Hindlimb muscle (tissue), 1 donor: ENCODE measurements around the gene C13orf46. TPM values are rescaled to one million over a fixed set of nuclear protein-coding genes. Genes with fewer than 3 reads are reported as not detected.

Experiments used
- DNase-seq: peaks from one replicate; pipeline ENCODE4 v3.0.0-alpha.2; 2013
- polyA plus RNA-seq: library from polyadenylated mRNA; unstranded; fragments of 120-200 nt; gene quantifications from one replicate; pipeline ENCODE4 v1.2.1, GENCODE V29; 2013; ENCODE audit not compliant: insufficient read length

Gene C13orf46
- polyA plus RNA-seq, 1 donor: 0.39 TPM

DNA sequence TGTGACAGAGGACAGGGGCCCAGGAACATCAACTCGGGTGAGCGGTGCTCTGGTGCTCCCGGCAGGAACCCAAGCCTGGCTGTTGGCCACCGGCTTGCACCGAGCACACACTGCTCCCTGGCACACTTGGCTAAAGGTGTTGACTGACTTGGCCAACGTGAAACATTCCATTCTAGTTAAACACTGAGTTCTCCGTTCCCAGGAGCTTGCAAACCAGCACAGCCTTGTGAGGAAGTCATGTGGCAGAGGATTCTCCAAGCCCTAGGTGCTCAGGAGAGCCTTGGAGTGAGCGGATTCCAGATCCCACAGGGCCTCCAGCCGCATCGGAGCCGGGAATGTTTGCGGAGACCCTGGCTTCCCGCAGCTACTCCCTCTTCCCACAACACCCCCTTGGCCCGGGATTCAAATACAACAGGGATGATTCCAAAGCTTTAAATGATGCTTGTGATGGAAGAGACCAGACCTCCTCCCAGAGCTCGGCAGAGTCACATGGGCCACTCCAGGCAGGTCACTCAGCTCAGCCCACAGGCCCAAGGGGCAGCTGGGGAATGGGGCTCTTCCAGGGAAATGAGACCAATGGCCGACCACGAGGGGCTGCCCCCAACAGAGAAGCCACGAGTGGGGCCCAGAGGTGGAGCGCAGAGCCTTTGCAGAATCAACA lies 2.9 kb downstream of the C13orf46 start:
- DNase-seq: no peak

GRCh38 chr13:113969973-113970611 lies 3.8 kb downstream of the C13orf46 start:
- DNase-seq: no peak

DNA sequence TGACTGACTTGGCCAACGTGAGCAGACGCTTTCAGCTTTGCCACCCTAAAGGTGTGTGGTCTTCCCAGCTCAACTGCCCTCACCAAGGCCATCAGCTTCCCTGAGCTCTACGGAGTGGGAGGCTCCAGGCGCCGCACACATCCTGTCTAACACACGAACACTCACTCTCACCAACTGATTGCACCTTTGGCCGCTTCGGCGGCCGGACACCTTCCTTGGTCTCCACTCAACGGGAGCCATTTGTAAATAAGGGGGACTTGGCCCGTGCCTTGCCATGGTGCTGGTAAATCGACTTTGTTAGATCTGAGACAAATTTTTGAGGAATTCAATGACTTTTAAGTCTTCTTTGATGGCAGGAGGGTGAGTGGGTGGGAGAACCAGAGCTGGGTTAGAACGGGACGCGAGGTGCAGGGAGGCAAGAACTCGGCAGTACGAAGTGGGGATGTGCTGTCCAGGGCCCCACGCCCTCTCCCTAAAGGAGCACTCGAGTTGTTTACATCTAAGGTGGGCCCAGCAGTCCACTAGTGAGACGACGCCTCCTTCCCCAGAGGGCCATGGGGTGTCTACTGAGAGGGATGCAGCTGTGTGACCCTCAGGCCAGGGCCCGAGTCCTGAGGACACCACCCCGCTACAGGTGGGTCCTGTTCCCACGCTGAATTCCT lies 4.4 kb downstream of the C13orf46 start:
- no peak for DNase-seq

- no peak for DNase-seq
Observed at GRCh38 chr13:113968463-113969310, 5.2 kb downstream of the C13orf46 start.

- no peak for DNase-seq
Observed at GRCh38 chr13:113967729-113968462, 6.0 kb downstream of the C13orf46 start.

- no peak for DNase-seq
Observed at GRCh38 chr13:113967206-113967720, 6.6 kb downstream of the C13orf46 start.

- no peak for DNase-seq
Observed at GRCh38 chr13:113965968-113966884, 7.7 kb downstream of the C13orf46 start.

DNA sequence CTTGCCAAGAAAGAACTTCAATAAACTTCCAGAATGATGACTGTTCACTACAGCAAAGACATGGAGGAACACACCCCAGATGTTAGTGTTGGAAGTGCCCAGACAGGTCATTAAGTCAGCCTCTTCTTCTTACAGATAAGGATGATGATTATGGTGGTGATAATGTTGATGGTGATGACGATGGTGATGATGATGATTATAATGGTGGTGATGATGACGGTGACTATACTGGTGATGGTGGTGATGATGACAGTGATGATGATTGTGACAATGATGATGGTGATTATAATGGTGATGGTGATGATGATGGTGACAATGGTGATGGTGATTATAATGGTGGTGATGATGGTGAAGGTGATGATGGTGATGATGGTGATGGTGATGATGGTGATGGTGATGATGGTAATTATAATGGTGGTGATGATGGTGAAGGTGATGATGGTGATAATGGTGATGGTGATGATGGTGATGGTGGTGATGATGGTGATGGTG lies 8.4 kb downstream of the C13orf46 start:
- no peak for DNase-seq

DNA sequence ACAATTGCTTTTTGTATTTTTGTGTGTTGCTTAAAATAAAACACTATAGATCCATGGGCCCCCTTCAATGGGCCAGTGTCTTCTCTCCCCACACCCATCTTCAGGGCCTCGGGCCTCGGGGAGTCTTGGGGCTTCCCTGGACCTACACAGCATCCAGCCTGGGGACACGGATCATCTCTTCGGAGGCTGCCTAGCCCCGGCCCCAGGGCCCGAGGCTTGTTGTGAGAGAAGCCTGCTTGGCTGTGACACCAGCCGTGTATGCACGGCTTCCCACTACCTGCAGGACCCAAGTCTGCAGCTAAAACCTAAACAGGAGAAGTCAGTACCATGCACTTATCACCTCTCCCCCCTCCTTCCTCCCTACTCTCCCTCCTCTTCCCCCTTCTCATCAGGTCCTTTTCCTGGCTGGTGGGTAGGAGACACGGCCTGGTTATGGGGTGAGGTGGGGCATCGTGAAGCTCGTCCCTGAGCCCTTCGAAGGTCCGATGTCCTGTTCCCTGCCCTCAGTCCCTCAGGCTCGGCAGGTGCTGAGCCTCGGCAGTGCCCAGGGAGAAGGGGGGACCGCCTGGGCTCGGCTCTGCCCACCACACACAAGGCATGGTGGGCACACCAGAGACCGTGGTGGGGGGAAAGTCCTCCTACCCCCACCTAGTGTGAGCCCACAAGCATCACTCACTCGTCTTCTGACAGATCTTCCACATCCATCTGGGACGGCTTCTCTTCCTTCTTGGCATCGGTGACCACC lies 9.5 kb downstream of the C13orf46 start:
- no peak for DNase-seq

GRCh38 chr13:113963376-113963775 lies 10.5 kb downstream of the C13orf46 start:
- DNase-seq: no peak

DNA sequence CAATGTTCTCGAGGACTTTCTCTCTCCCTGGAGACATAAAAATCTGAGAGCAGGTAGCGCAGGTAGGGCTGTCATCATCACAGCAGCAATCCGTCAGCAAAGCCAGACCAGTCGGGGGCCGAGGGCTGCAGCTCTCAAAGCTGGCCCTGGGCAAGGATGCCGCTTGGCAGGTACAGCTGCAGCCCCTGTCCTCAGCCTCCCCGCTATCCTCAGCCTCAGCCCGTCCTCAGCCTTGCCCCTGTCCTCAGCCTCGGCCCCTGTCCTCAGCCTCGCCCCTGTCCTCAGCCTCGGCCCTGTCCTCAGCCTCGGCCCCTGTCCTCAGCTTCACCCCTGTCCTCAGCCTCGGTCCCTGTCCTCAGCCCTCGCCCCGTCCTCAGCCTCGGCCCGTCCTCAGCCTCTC lies 10.9 kb downstream of the C13orf46 start:
- DNase-seq: no peak

DNA sequence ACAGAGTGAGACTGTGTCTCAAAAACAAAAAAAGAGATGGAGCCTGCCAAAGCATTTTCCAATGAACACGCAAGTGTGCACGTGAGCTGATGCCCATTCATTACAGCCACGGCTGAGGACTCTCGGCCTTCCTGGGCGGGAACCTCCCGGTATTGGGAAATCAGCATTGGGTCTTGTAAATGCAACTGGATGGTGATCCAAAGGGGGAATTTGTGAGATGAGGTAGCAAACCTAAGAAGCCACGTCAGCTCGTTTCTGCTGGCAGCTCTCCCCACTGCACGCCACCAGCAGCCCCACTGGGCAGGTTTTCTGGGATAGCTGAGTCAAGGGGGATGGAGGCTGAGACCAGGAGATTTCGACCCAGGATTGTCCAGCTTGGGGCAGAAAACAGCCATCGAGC lies 11.5 kb downstream of the C13orf46 start:
- no peak for DNase-seq

GRCh38 chr13:113960276-113960948 lies 13.5 kb downstream of the C13orf46 start:
- DNase-seq: no peak

DNA sequence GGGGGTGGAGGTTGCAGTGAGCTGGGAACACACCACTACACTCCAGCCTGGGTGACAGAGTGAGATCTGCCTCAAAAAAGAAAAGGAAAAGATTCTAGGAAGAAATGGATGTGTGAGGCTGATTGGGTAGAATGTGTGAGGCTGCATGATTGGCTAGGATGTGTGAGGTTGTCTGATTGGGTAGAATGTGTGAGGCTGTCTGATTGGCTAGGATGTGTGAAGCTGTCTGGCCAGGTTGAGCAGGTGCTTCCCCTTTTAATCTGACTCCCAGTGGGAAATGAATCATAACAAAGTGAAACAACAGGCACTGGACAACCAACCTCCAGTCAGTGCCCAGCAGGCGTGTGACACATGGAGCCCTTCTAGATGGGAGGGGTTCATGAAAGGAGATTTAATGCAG lies 14.7 kb downstream of the C13orf46 start:
- no peak for DNase-seq

DNA sequence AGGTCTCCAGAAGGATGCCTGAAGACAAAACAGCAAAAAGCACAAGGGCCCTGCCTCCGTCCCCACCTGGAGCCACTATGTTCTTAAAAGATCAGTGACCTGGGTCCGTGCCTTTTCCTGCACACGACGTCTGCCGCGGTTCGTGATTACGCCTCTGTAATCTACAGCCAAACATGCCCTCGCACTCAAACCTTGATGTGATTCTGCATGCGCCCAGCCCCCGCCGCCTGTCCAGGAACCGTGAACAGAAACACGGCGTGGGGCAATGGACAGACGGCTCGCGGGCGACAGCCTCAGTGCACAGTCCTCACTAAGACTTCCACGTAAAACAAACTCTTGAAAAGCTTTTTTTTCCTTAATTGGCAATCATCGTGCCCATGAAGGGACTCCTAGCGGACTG lies 15.5 kb downstream of the C13orf46 start:
- no peak for DNase-seq

- DNase-seq: no peak
Observed at GRCh38 chr13:113956571-113956970, 17.3 kb downstream of the C13orf46 start.

DNA sequence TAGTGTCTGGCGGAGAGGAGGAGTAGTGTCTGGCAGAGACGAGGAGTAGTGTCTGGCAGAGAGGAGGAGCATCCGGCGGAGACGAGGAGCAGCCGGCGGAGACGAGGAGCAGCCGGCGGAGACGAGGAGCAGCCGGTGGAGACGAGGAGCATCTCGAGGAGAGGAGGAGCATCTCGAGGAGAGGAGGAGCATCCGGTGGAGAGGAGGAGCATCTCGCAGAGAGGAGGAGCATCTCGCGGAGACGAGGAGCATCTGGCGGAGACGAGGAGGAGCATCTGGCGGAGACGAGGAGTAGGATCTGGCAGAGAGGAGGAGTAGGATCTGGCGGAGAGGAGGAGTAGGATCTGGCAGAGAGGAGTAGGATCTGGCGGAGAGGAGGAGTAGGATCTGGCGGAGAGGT lies 18.2 kb downstream of the C13orf46 start:
- DNase-seq: no peak

DNA sequence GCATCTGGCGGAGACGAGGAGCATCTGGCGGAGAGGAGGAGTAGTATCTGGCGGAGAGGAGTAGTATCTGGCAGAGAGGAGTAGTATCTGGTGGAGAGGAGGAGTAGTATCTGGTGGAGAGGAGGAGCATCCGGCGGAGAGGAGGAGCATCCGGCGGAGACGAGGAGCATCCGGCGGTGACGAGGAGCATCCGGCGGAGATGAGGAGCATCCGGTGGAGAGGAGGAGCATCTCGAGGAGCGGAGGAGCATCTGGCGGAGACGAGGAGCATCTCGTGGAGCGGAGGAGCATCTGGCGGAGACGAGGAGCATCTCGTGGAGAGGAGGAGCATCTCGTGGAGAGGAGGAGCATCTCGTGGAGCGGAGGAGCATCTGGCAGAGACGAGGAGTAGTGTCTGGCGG lies 18.6 kb downstream of the C13orf46 start:
- DNase-seq: no peak

- DNase-seq: no peak
Observed at GRCh38 chr13:113954046-113954835, 19.6 kb downstream of the C13orf46 start.
